PFSK-1 (cell line): ENCODE results near the gene HPD.

ENCODE experiments used
- FOXP2 ChIP-seq: optimal IDR thresholded peaks from 2 replicates; pipeline ENCODE3; 2011; ENCODE audit warnings: borderline replicate concordance, control low read depth, inconsistent platforms; ENCODE audit not compliant: insufficient read depth; ENCODE audit errors: extremely low read length, extremely low read depth
- POLR2AphosphoS5 ChIP-seq: IDR thresholded peaks from 2 replicates; pipeline ENCODE4 v1.6.1; 2012; ENCODE audit warnings: low read depth, mild to moderate bottlenecking, control low read depth, low read length, moderate library complexity
- SIN3A ChIP-seq: IDR thresholded peaks from 2 replicates; pipeline ENCODE4 v1.6.1; 2012; ENCODE audit warnings: mild to moderate bottlenecking, low read length, moderate library complexity, borderline replicate concordance; ENCODE audit not compliant: insufficient read depth
- TAF1 ChIP-seq: IDR thresholded peaks from 2 replicates; pipeline ENCODE4 v1.6.1; 2012; ENCODE audit warnings: low read length, control low read depth, borderline replicate concordance; ENCODE audit not compliant: insufficient read depth
- TF ChIP-seq, protein P1 (sequence below), 2 experiments: IDR thresholded peaks; 2 replicates each; pipeline versions ENCODE4 v1.6.1 to v1.8.0; 2011 to 2012; ENCODE audit warnings: low read depth in 2 of 2, low read length in 2 of 2, control low read depth in 1 of 2, inconsistent platforms in 1 of 2, mild to moderate bottlenecking in 1 of 2, moderate library complexity in 1 of 2; ENCODE audit not compliant: insufficient read depth in 1 of 2

HPD gene

GRCh38 chr12:121838126-121838525 lies 20.5 kb downstream of the HPD start:
- no peak for TF ChIP-seq TAF1
- no peak for TF ChIP-seq POLR2AphosphoS5
- TF ChIP-seq, protein P1, sequence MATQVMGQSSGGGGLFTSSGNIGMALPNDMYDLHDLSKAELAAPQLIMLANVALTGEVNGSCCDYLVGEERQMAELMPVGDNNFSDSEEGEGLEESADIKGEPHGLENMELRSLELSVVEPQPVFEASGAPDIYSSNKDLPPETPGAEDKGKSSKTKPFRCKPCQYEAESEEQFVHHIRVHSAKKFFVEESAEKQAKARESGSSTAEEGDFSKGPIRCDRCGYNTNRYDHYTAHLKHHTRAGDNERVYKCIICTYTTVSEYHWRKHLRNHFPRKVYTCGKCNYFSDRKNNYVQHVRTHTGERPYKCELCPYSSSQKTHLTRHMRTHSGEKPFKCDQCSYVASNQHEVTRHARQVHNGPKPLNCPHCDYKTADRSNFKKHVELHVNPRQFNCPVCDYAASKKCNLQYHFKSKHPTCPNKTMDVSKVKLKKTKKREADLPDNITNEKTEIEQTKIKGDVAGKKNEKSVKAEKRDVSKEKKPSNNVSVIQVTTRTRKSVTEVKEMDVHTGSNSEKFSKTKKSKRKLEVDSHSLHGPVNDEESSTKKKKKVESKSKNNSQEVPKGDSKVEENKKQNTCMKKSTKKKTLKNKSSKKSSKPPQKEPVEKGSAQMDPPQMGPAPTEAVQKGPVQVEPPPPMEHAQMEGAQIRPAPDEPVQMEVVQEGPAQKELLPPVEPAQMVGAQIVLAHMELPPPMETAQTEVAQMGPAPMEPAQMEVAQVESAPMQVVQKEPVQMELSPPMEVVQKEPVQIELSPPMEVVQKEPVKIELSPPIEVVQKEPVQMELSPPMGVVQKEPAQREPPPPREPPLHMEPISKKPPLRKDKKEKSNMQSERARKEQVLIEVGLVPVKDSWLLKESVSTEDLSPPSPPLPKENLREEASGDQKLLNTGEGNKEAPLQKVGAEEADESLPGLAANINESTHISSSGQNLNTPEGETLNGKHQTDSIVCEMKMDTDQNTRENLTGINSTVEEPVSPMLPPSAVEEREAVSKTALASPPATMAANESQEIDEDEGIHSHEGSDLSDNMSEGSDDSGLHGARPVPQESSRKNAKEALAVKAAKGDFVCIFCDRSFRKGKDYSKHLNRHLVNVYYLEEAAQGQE (IDR thresholded peaks at IDR 0.05; ENCODE audit: insufficient read depth in 1 of 2, low read depth in 2 of 2, low read length in 2 of 2) = no peak
- no peak for TF ChIP-seq SIN3A
- TF ChIP-seq FOXP2 = no peak

GRCh38 chr12:121837680-121838079 lies 21.0 kb downstream of the HPD start:
- TF ChIP-seq FOXP2 (no peak), TAF1 (no peak), POLR2AphosphoS5 (no peak), SIN3A (no peak)
- TF ChIP-seq, protein P1 (IDR thresholded peaks at IDR 0.05; ENCODE audit: insufficient read depth in 1 of 2, low read depth in 2 of 2, low read length in 2 of 2) = no peak

DNA sequence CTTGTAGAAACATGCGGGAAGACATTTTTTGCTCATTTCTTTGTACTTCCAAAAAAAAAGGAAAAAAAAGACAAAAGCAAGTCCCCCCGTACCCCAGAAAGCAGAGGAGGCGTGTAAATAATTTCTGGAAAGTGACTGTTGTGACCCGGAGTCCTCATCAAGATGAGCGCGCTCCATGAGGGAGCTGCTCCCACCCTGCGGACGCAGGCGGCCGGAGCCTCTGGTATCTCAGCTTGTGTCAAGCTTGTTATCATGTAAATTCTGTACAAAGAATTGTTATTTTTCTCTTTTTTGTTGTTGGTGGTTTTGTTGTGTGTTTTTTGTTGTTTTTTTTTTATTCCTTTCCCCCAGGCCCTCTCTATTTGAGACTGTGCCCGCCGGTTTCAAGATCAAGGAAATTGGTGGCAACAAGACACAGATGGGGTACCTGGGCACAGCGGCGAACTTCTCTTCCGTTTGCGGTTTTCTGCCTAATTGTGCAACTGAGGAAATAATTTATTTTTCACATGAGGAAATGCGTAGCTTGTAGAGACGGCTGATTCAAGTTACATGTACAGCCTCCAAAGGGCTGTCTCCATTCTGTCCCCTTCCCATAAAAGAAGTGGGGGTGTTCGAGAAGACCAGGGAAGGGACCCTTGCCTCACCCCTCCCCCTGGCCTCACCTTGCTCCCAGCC lies 27.0 kb downstream of the HPD start:
- TF ChIP-seq FOXP2 = no peak
- TF ChIP-seq POLR2AphosphoS5 = no peak
- TF ChIP-seq TAF1 = no peak
- TF ChIP-seq, protein P1 (IDR thresholded peaks at IDR 0.05; ENCODE audit: insufficient read depth in 1 of 2, low read depth in 2 of 2, low read length in 2 of 2) = no peak
- TF ChIP-seq SIN3A = no peak

- TF ChIP-seq TAF1 = no peak
These were observed 27.9 kb downstream of the HPD start for GRCh38 chr12:121830588-121831265.

DNA sequence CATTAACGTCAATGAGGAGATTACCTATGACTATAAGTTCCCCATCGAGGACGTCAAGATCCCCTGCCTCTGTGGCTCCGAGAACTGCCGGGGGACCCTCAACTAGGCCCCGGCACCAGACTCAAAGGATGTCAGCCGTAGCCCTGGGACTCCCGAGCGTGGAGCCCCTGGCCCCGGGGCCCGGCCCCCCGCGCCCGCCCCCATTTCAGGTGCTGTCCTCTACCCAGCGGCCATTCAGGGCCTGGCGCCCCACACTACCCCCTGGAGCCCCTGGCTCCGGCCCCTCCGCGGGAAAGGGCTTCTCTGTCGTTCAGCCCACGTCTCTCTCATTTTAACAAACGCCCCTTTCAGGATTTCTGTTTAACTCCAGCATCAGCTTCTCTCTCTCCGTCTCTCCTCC lies 28.5 kb downstream of the HPD start:
- TF ChIP-seq FOXP2 (no peak), SIN3A (no peak), TAF1 (no peak), POLR2AphosphoS5 (no peak)
- TF ChIP-seq, protein P1 (IDR thresholded peaks at IDR 0.05; ENCODE audit: insufficient read depth in 1 of 2, low read depth in 2 of 2, low read length in 2 of 2) = no peak
